HEK293T (cell line): Measurements from ENCODE around the gene PID1.

Source experiments
- CTCF ChIA-PET: fragments of 350-600 bp; formaldehyde crosslinking; extraction: SDS; loops from one replicate; lab custom pipeline; 2021; ENCODE audit warnings: antibody characterized with exemption, inconsistent platforms; lab: Yijun Ruan, JAX
- POLR2A ChIA-PET: fragments of 350-600 bp; formaldehyde crosslinking; extraction: SDS; loops from one replicate; lab custom pipeline; 2020; ENCODE audit warnings: antibody characterized with exemption, inconsistent platforms; lab: Yijun Ruan, JAX
- DNase-seq: peaks from one replicate; pipeline ENCODE4 v3.0.0; 2012; ENCODE audit warnings: mixed read lengths; ENCODE audit errors: extremely low spot score
- ARNT ChIP-seq: fragments of 450-650 bp; IDR thresholded peaks from 2 replicates; pipeline ENCODE4 v1.6.1; 2017; ENCODE audit warnings: mild to moderate bottlenecking
- BHLHE40 ChIP-seq: fragments of 450-650 bp; IDR thresholded peaks from 2 replicates; pipeline ENCODE4 v1.6.1; 2016; ENCODE audit warnings: mild to moderate bottlenecking, moderate library complexity, borderline replicate concordance
- CTBP1 ChIP-seq: fragments of 450-650 bp; IDR thresholded peaks from 2 replicates; pipeline ENCODE4 v1.6.1; 2016; ENCODE audit warnings: borderline replicate concordance
- ELF4 ChIP-seq: fragments of 450-650 bp; IDR thresholded peaks from 2 replicates; pipeline ENCODE4 v1.6.1; 2017; ENCODE audit warnings: antibody characterized with exemption
- FOXA1 ChIP-seq: fragments of 450-650 bp; IDR thresholded peaks from 2 replicates; pipeline ENCODE4 v1.6.1; 2016; ENCODE audit warnings: mild to moderate bottlenecking
- FOXK2 ChIP-seq: fragments of 450-650 bp; IDR thresholded peaks from 2 replicates; pipeline ENCODE4 v1.6.1; 2016; ENCODE audit warnings: mild to moderate bottlenecking
- FOXM1 ChIP-seq: fragments of 450-650 bp; IDR thresholded peaks from 2 replicates; pipeline ENCODE4 v1.6.1; 2017; ENCODE audit warnings: mild to moderate bottlenecking, borderline replicate concordance
- HDGF ChIP-seq: fragments of 450-650 bp; IDR thresholded peaks from 2 replicates; pipeline ENCODE4 v1.6.1; 2017; ENCODE audit warnings: antibody characterized with exemption, borderline replicate concordance
- L3MBTL2 ChIP-seq: fragments of 450-650 bp; conservative IDR thresholded peaks from 2 replicates; pipeline ENCODE4 v1.6.1; 2016; ENCODE audit warnings: mild to moderate bottlenecking
- LEF1 ChIP-seq: fragments of 450-650 bp; IDR thresholded peaks from 2 replicates; pipeline ENCODE4 v1.6.1; 2017; ENCODE audit warnings: mild to moderate bottlenecking, borderline replicate concordance
- NFRKB ChIP-seq: fragments of 450-650 bp; IDR thresholded peaks from 2 replicates; pipeline ENCODE4 v1.6.1; 2016; ENCODE audit warnings: mild to moderate bottlenecking, moderate library complexity
- SP1 ChIP-seq: fragments of 450-650 bp; IDR thresholded peaks from 2 replicates; pipeline ENCODE4 v1.6.1; 2017
- SUZ12 ChIP-seq: fragments of 450-650 bp; IDR thresholded peaks from 2 replicates; pipeline ENCODE4 v1.6.1; 2016; ENCODE audit warnings: mild to moderate bottlenecking
- TARDBP ChIP-seq: fragments of 450-650 bp; IDR thresholded peaks from 2 replicates; pipeline ENCODE4 v1.6.1; 2016
- ZNF384 ChIP-seq: fragments of 450-650 bp; IDR thresholded peaks from 2 replicates; pipeline ENCODE4 v1.6.1; 2016
- TF ChIP-seq, protein P1 (sequence below): fragments of 450-650 bp; IDR thresholded peaks from 2 replicates; pipeline ENCODE4 v1.6.1; 2016

PID1 gene

DNA sequence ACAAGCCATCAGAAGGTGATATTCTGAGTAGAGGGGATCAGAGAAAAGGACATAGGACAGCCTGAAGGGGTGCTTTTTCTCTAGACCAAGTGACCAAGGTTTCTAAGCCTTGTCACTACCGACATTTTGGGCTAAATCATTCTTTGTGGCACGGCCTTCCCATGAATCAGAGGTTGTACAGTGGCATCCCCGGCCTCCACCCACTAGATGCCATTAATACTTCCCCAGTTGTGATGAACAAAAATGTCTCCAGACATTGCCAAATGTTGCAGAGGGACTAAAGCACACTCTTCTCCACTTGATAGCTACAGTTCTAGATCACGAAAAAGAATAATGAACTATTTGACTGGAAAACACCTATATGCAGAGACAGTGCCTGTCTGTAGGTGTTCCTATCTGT is 143.6 kb downstream of the PID1 start:
- DNase-seq = no peak
- ChIA-PET CTCF (no interaction called here), POLR2A (no interaction called here)
- no peak for TF ChIP-seq FOXM1
- TF ChIP-seq, protein P1, sequence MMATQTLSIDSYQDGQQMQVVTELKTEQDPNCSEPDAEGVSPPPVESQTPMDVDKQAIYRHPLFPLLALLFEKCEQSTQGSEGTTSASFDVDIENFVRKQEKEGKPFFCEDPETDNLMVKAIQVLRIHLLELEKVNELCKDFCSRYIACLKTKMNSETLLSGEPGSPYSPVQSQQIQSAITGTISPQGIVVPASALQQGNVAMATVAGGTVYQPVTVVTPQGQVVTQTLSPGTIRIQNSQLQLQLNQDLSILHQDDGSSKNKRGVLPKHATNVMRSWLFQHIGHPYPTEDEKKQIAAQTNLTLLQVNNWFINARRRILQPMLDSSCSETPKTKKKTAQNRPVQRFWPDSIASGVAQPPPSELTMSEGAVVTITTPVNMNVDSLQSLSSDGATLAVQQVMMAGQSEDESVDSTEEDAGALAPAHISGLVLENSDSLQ = no peak

DNA sequence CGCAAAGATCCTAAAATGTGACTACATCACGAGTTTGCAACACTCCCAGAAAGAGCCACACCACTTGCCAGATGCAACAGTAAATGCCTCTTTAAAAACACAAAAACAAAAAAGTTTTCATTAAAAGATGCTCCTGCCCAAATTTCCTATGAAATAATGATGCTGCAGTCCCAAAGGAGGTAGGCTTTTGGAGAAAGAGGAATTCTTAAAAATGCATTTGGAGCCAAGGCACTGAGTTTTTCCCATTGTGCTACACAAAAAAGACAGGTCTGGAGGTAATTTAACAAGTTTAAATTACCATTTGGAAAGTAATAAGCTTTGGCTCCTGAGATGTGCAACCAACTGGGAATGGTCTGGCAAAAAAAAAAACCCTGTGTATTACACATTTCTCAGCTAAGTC is 145.0 kb downstream of the PID1 start:
- TF ChIP-seq SUZ12 (no peak), ELF4 (no peak), HDGF (no peak), SP1 (no peak), TARDBP (no peak), ZNF384 (no peak), LEF1 (no peak), NFRKB (no peak), FOXM1 (no peak), BHLHE40 (no peak), FOXA1 (no peak), FOXK2 (no peak), ARNT (no peak), CTBP1 (no peak), L3MBTL2 (no peak)
- TF ChIP-seq, protein P1 = no peak

DNA sequence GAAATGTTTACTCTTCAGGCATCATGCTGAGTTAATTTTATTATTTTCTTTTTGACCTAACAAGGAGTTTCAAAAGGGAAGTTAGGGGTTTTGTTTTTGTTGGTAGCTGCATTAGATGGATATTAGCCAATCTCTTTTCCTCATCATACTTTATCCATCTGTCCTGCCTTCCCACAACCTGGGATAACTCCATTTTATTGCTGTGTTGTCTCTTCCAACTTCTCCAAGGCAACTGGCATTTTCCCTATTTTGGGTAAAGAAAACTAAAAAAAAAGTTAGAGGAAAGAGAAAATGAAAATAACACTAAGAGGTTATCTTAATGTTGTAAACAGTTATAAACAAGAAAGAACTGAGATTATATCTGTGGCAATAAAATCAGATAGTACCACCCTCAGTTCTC is 147.0 kb downstream of the PID1 start:
- DNase-seq = no peak
- no peak for TF ChIP-seq TARDBP
- CTCF ChIA-PET = no interaction called here
- POLR2A ChIA-PET = no interaction called here

More for the DNA sequence above, 145.0 kb downstream of the PID1 start:
- POLR2A ChIA-PET = interaction anchor here (0.6 kb wide), 1 partner anchor 14 kb away, joined by 3 read pairs; no protein-coding TSS in a partner anchor
- no peak for DNase-seq
- CTCF ChIA-PET = no interaction called here

DNA sequence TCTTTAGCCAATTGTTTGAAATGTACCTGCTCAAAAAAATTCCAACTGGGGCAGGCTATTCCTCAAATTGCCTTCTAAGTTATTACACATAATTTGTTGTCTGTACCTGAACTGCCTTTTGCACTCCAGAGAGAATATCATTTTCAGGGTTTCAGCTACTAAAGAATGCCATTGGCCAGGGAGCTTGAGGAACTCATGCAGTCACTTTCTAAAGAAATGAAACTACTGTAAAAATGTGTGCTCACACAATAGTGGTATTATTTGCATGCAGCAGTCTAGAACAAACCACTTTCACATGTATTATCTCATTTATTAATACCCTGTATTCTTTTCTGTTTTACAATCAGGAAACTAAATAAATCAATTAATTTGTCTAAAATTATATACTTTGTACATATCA is 152.2 kb downstream of the PID1 start:
- ChIA-PET CTCF (no interaction called here), POLR2A (no interaction called here)
- DNase-seq = no peak
- TF ChIP-seq ZNF384 (no peak), NFRKB (no peak), HDGF (no peak), CTBP1 (no peak), SP1 (no peak), ARNT (no peak), FOXM1 (no peak), FOXK2 (no peak), FOXA1 (no peak), ELF4 (no peak), BHLHE40 (no peak), SUZ12 (no peak), LEF1 (no peak), L3MBTL2 (no peak), TARDBP (no peak)
- TF ChIP-seq, protein P1 = no peak

DNA sequence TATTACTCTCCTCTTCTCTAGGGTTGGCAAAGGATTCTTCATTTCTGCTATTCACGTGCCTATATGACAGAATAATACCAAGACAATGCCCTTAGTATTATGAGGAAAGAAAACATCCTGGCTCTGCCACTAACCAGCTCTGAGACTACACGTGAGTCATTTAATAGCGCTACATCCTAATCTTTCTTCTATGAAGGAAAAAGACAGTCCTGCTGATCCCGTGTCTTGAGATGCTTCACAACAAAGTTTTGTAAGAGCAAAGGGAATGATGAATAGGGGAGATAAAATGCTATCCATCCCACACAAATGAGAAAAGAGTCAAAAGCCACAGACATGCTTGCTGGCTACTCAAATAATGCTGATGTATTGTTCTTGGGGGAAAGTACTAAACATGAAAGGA is 152.8 kb downstream of the PID1 start:
- ChIA-PET POLR2A (no interaction called here), CTCF (no interaction called here)
- TF ChIP-seq CTBP1 (no peak), FOXK2 (no peak), HDGF (no peak), L3MBTL2 (no peak), TARDBP (no peak), ZNF384 (no peak), ARNT (no peak), LEF1 (no peak), NFRKB (no peak), SP1 (no peak), ELF4 (no peak), BHLHE40 (no peak), SUZ12 (no peak), FOXA1 (no peak)
- TF ChIP-seq, protein P1 = no peak
- no peak for DNase-seq

DNA sequence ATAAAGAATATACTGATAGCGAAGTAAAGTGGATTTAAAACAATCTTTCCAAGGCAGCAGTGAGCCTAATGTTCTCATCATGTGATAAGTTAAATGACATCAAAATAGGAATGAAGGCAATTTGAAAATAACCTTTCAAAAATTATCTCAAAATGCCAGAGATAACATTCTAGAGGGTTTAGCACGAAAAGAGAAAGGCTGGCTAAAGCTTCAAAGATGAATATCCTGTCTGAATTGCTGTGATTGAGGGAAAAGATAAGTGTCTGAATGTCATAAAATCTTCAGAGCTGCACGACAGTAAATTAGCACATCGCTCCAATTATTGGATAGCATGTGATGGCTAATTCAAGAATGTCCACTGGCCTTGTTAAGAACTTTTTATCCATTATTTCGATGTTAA is 159.3 kb downstream of the PID1 start:
- DNase-seq = no peak
- CTCF ChIA-PET = no interaction called here
- TF ChIP-seq, protein P1 = no peak
- TF ChIP-seq BHLHE40 = no peak
- no peak for TF ChIP-seq ELF4
- TF ChIP-seq TARDBP = no peak
- no peak for TF ChIP-seq HDGF
- no peak for TF ChIP-seq SUZ12
- TF ChIP-seq FOXM1 = no peak
- TF ChIP-seq CTBP1 = no peak
- TF ChIP-seq LEF1 = no peak
- no peak for TF ChIP-seq FOXA1
- no peak for TF ChIP-seq SP1
- TF ChIP-seq ARNT = no peak
- no peak for TF ChIP-seq L3MBTL2
- TF ChIP-seq NFRKB = no peak
- no peak for TF ChIP-seq FOXK2
- POLR2A ChIA-PET = no interaction called here
